HG02763 (cell line): Measurements from ENCODE around the gene PAM.
A peak's percentile ranks its signal among the peaks of the same experiment; 100 is the strongest.

Experiments used
- ATAC-seq: cut with Tn5 transposase; IDR thresholded peaks from one replicate; pipeline ENCODE4 v1.9.1; 2021; ENCODE audit warnings: mild to moderate bottlenecking, moderate library complexity; ENCODE audit not compliant: unreplicated experiment

PAM gene

DNA sequence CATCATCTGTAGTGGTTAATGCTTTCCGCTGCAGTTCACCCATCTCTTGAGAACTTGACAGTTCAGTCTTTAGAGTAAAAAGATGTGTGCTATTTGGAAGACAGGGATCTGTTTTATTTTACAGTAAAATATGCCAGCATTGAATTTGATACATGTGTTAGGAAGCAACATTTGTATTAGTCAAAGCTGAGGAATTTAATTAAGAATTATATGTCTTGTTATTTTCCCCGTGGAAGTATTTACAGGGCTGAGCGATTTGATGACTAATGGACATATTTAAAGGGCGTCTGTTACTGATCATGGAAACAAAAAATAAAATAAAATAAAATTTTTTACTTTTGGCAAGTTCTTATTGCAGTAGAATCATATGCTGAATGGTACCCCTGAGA lies 101.3 kb downstream of the PAM start:
- ATAC-seq, result no peak

DNA sequence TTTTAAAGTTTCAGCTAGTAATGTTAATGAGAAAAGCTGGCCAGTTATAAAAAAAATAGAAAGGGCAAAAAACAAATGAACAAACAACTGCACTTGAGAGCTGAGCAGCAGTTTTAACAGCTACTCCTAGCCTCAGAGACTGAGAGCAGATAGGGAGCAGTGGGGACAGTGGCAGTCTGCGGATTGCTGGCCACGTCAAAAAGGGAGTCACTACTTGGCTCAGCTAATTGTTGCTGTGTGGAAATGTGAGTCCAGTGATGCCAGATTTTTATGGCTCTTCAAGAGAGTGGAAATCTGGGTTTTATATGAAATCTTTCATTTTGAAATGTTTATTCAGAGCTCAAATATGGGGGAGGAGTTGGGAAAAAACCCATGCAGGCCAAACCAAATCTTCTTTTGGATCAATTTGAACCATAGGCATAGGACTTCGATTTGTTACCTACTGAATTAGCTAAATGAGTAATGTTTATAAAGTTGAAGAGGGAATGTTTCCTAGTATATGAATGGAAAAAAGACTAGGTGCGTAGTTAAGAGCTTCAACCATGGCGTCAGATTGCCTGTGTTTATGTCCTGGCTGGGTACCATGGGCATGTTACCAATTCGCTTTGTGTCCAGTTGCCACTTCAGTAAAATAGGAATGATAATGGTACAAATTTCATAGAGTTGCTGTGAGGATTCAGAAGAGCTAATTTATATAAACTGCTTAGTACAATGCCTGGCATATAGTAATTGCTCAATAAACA lies 102.1 kb downstream of the PAM start:
- no peak for ATAC-seq

GRCh38 chr5:102858221-102858620 lies 103.1 kb downstream of the PAM start:
- no peak for ATAC-seq

GRCh38 chr5:102858808-102859207 lies 103.7 kb downstream of the PAM start:
- ATAC-seq, result no peak

DNA sequence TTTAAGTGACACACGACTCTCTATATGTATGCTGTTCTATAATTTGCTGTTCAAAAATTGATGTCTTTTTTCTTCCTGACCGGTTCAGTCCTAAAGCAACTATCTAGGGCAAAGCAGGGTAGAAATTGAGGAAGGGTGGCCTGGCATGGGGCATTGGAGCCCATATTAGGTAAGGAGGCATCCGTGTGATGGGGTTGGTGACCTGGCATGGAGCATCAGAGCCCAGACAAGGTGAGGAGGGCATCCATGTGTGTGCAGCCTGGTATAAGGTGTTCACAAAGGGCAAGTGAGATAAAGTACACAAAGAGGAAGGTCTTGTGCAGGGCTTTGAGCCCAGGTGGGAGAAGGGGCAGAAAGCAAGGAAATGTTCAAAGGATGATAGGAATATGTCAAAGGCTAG lies 104.9 kb downstream of the PAM start:
- ATAC-seq, result no peak

GRCh38 chr5:102863058-102863457 lies 108.0 kb downstream of the PAM start:
- ATAC-seq, result no peak

DNA sequence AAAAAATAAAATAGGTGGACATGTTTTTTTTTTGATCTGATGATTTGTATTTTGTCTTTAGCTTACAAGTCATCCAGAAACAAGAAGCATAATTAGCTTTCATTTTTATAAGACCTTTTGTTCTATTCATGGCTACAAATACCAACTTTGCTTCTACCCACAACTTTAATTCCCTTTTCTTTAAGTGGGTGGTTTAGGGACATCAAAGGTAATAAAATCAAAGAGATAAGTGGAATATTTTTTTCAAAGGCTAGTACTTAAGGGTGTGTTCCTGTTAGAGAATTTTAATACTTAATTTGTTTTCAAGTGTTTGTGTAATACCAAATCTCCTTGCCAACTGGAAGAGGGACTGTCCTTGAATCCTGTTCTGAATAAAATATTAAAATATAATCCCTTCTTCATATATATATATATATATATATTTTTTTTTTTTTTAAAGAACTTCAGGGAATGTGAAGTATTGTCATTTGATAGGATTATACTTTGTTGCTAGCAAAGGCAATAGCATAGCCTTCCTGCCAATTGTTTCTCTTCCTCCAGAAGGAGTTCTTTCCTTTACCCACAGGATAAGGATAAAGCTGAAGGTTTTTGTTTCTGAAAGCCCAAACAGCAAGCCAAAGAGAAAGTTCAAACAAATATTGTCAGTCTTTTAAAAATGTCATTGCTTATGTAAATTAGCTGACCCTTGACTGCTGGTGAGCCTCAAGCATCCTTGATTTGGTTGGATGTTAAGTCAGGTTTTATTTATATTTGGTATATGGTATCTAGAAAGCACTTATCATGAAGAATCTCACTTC lies 108.9 kb downstream of the PAM start:
- no peak for ATAC-seq

GRCh38 chr5:102865171-102865509 lies 110.0 kb downstream of the PAM start:
- no peak for ATAC-seq

DNA sequence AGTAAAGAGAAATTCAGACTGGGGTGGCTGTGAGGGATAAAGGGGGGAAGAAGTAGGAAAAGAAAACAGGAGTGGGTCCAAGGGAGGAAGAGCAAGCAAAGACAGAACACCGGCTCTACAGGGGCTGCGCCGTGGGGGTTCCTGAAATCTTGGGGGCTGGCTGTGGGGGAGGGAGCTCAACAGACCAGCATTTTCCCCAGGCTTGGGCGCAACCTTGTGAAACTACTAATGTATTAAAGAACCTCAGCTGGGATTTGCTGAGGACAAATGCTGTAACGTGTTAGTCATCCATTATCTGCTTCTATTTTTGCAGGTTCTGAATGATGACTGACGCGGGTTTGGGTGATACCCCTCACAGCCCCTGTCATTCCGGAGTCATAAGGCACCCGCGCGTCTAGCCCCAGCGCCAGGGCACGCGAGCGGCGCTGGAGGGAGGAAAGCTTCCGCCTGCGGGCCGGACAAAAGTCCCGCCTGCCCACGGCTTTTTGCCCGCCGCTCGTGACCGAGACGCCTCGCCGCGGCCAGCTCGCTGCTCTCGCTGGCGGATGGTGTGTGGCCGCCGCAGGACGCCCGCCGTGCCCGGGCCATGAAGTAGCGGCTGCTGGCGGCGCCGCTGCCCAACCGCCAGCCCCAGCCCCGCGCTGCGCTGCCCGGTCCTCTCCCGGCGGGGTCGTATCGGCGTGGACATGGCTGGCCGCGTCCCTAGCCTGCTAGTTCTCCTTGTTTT lies 110.6 kb downstream of the PAM start:
- ATAC-seq, result peak; percentile 77

DNA sequence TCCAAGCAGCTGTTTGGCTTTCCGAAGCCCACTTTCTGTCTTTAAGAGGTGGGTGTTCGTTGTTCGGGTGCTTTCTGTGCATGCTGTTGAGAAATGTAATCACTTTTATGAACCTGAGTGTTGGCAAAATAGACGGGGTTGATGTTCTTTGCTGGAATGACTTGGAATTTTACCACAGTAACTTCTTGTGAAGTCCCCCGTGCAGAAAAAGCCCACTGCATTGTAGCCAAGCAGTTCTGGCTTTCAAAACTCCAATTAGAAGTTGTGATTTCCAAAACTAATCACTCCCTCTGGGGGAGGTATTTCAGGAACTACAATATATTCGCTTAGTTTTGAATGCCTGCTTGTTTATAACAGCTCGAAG lies 111.1 kb downstream of the PAM start:
- no peak for ATAC-seq

DNA sequence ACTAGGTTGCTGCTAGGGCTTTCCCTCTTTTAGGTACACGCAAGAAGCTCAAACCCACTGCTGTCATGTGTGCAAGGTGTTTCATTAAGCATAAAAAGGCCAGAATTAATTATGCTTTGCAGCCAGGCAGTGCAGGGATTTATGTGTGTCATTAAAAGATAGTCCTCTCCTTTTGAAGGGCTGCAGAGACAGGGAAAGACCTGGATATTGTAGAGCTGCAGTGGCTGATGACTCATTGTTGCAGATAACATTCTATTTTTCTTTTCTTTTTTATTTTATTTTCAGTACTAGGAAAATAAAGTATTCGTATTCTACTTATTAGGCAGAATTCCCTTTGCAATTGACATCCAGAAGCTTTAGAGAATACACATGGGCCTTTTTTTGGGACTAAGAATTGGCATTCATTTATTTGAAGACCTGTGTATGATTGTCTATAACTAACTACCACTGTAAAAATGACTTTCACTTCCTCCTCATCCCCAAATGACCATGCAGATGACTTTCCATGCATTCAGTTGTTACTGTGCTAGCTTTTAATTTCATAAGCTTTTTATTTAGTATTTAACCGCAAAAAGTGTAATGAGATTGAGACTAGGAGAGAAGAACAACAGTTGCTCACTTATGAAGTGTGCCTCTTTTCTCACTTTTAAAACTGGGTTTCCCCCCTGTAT lies 113.0 kb downstream of the PAM start:
- no peak for ATAC-seq

GRCh38 chr5:102869230-102869629 lies 114.1 kb downstream of the PAM start:
- ATAC-seq, result no peak

DNA sequence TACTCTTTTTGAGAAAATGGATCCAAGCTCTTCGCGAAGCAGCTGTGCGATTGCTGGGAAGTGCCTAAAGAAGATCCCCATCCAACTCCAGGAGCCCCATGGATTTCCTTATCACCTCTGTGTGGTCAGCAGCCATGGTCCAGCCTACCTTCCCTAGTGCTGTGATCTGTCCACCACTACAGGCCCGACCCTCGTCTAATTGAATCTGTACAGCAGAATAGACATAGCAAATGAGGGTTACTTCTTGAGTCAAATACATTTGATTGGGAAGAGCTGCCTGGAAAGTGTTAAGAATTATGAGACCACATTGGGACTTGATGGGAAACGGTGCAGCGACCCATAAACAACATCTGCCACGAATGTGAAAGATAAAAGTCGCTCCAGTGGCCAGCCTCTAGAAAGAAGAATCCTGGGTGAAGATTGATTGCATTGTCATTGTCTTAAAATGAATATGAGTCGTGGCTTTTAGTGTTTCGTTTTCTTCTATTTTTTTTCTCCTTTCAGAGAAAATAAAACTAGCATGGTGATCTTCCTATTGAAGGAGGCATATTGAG lies 118.4 kb downstream of the PAM start:
- ATAC-seq, result no peak

DNA sequence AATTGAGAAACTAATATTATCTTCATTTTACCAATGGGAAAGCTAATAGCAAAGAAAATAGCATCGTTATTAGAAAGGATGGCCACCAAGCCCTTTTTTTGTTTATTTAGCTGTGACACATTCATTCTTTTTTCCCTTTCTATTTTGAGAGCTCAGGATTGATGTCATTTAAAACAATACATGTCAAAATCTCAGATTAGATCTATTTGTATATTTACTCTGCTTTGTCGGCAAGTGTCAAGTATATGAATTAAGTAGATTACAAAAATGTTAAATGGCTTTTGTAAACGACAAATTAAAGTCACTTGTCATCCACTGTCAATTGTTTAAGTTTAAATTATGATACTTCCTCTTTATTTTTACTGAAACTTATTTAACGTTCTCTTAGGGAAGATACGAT lies 118.9 kb downstream of the PAM start:
- no peak for ATAC-seq

GRCh38 chr5:102875721-102876123 lies 120.6 kb downstream of the PAM start:
- ATAC-seq, result no peak

DNA sequence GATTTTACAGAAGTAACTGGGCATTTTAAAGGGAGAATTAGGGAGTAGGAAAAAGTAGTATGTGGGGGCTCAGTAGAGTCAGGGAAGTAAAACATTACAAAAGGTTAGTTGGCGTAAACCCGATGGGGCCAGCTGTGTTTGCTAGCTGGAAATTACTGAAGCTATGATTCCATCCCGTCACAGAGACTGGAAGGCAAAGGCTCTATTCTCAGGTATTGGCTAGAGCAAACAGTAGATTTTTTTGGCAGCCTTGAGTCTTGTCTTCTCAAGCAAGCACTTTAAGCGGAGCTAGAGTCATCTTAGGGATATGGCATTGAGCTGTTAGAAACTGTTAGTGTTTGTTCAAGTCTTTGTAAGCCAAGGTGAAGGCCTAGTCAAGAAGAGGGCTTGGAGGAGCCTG lies 121.5 kb downstream of the PAM start:
- no peak for ATAC-seq

DNA sequence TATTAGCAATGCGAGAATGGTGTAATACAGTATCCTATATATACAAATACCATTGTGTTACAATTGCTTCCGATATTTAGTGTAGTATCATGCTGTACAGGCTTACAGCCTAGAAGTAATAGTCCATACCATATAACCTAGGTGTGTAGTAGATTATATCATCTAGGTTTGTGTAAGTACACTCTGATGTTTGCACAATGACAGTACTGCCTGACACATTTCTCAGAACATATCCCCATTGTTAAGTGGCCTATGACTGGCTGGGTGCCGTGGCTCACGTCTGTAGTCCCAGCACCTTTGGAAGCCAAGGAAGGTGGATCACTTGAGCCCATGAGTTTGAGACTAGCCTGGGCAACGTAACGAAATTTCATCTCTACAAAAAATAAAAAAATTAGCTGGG lies 124.6 kb downstream of the PAM start:
- ATAC-seq, result no peak

GRCh38 chr5:102886586-102886985 lies 131.5 kb downstream of the PAM start:
- ATAC-seq, result no peak

GRCh38 chr5:102888483-102888882 lies 133.4 kb downstream of the PAM start:
- no peak for ATAC-seq

DNA sequence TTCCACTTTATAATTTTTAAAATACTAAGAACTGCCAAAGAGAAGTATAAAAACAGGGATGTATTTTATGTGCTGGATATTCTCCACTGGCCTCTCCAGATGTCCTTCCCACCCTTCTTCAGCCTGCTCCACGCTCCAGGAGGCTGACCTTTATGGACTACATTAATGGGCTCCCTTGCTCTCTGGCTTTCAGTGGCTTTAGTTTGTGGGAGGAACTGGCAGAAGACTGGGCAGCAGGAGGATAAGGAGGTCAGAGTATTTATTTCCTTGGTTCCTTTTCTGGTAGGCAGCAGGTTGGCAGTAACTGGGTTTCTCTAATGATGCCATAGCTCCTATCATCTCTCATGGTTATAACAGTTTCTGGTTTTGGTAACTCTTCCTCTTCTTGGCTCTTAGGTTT lies 133.9 kb downstream of the PAM start:
- ATAC-seq, result no peak

DNA sequence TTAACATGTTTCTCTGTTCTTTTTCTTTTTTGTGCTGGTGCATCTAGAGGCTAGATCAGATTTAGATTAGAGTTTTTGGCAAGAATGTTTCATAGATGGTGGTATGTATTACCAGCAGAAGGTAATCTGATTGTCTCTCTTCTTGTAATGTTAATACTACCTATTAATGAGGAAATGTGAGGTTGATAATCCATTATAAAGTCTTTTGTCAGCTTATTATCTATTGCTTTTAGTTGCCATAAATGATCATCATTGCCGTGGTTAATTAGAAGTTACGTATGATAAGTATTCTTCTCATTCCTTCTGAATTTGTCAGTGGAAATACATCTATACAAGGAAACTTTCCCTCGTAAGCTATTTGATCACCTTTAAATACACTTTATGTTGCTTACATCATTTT lies 135.0 kb downstream of the PAM start:
- no peak for ATAC-seq
